ENCODE data around the gene KRT35.

The KRT35 gene

GRCh38 chr17:41464682-41465081 lies 16.3 kb downstream of the KRT35 start:
- no peak overlapping the region for H3K4me3 ChIP-seq (ENCODE audit: low read length)
- DNase-seq (ENCODE audit: low read depth, low spot score) = no peak

GRCh38 chr17:41464173-41464572 lies 16.8 kb downstream of the KRT35 start:
- H3K4me3 ChIP-seq (ENCODE audit: low read length) = no peak overlapping the region
- DNase-seq (ENCODE audit: low read depth, low spot score) = no peak

- no peak for DNase-seq (ENCODE audit: low read depth, low spot score)
- no peak overlapping the region for H3K4me3 ChIP-seq (ENCODE audit: low read length)
Observed at GRCh38 chr17:41463746-41464145, 17.2 kb downstream of the KRT35 start.

GRCh38 chr17:41462705-41463104 lies 18.2 kb downstream of the KRT35 start:
- DNase-seq (ENCODE audit: low read depth, low spot score) = no peak
- H3K4me3 ChIP-seq (ENCODE audit: low read length) = no peak overlapping the region

GRCh38 chr17:41457676-41458075 lies 23.3 kb downstream of the KRT35 start:
- no peak overlapping the region for H3K4me3 ChIP-seq (ENCODE audit: low read length)
- no peak for DNase-seq (ENCODE audit: low read depth, low spot score)

- H3K4me3 ChIP-seq (ENCODE audit: low read length) = no peak overlapping the region
- no peak for DNase-seq (ENCODE audit: low read depth, low spot score)
Observed at GRCh38 chr17:41456204-41456603, 24.7 kb downstream of the KRT35 start.

- no peak overlapping the region for H3K4me3 ChIP-seq (ENCODE audit: low read length)
- no peak for DNase-seq (ENCODE audit: low read depth, low spot score)
Observed at GRCh38 chr17:41455236-41455635, 25.7 kb downstream of the KRT35 start.

GRCh38 chr17:41453066-41453465 lies 27.9 kb downstream of the KRT35 start:
- no peak overlapping the region for H3K4me3 ChIP-seq (ENCODE audit: low read length)
- no peak for DNase-seq (ENCODE audit: low read depth, low spot score)

- DNase-seq (ENCODE audit: low read depth, low spot score) = no peak
- H3K4me3 ChIP-seq (ENCODE audit: low read length) = no peak overlapping the region
Observed at GRCh38 chr17:41452281-41452680, 28.7 kb downstream of the KRT35 start.

- no peak for DNase-seq (ENCODE audit: low read depth, low spot score)
- H3K4me3 ChIP-seq (ENCODE audit: low read length) = no peak overlapping the region
Observed at GRCh38 chr17:41451154-41451728, 29.7 kb downstream of the KRT35 start.

GRCh38 chr17:41449008-41449407 lies 31.9 kb downstream of the KRT35 start:
- no peak overlapping the region for H3K4me3 ChIP-seq (ENCODE audit: low read length)
- no peak for DNase-seq (ENCODE audit: low read depth, low spot score)

- H3K4me3 ChIP-seq (ENCODE audit: low read length) = no peak overlapping the region
- no peak for DNase-seq (ENCODE audit: low read depth, low spot score)
Observed at GRCh38 chr17:41448506-41448905, 32.4 kb downstream of the KRT35 start.

- no peak for DNase-seq (ENCODE audit: low read depth, low spot score)
- H3K4me3 ChIP-seq (ENCODE audit: low read length) = no peak overlapping the region
Observed at GRCh38 chr17:41446806-41447205, 34.1 kb downstream of the KRT35 start.

- no peak overlapping the region for H3K4me3 ChIP-seq (ENCODE audit: low read length)
- no peak for DNase-seq (ENCODE audit: low read depth, low spot score)
Observed at GRCh38 chr17:41444640-41445039, 36.3 kb downstream of the KRT35 start.

GRCh38 chr17:41444186-41444585 lies 36.8 kb downstream of the KRT35 start:
- H3K4me3 ChIP-seq (ENCODE audit: low read length) = no peak overlapping the region
- DNase-seq (ENCODE audit: low read depth, low spot score) = no peak

GRCh38 chr17:41442739-41443138 lies 38.2 kb downstream of the KRT35 start:
- no peak for DNase-seq (ENCODE audit: low read depth, low spot score)
- no peak overlapping the region for H3K4me3 ChIP-seq (ENCODE audit: low read length)

GRCh38 chr17:41440531-41441033 lies 40.4 kb downstream of the KRT35 start, which contains the start of gene KRT38:
Gene KRT38 (minus strand): TSS chr17:41440983. CDS start chr17:41440921, 62 bp downstream.
- H3K4me3 ChIP-seq (ENCODE audit: low read length) = no peak within 1 kb of the TSS

GRCh38 chr17:41439375-41439774 lies 41.6 kb downstream of the KRT35 start:
- DNase-seq (ENCODE audit: low read depth, low spot score) = no peak
- H3K4me3 ChIP-seq (ENCODE audit: low read length) = no peak overlapping the region

More at GRCh38 chr17:41440531-41441033, 40.4 kb downstream of the KRT35 start, which contains the start of gene KRT38:
- no peak for DNase-seq (ENCODE audit: low read depth, low spot score)

GRCh38 chr17:41437769-41438168 lies 43.2 kb downstream of the KRT35 start:
- DNase-seq (ENCODE audit: low read depth, low spot score) = no peak
- no peak overlapping the region for H3K4me3 ChIP-seq (ENCODE audit: low read length)

- H3K4me3 ChIP-seq (ENCODE audit: low read length) = no peak overlapping the region
- DNase-seq (ENCODE audit: low read depth, low spot score) = no peak
Observed at GRCh38 chr17:41437254-41437653, 43.7 kb downstream of the KRT35 start.

- DNase-seq (ENCODE audit: low read depth, low spot score) = no peak
Observed at GRCh38 chr17:41434415-41434814, 46.5 kb downstream of the KRT35 start.

More at GRCh38 chr17:41434415-41434814, 46.5 kb downstream of the KRT35 start:
- H3K4me3 ChIP-seq (ENCODE audit: low read length) = no peak overlapping the region

All from Jurkat, Clone E6-1 (cell line).